ENCODE data around the gene STK38.
A peak's percentile ranks its signal among the peaks of the same experiment; 100 is the strongest.
"Not testable (repeated sequence)": the region's sequence is repeated elsewhere in the genome, so short reads cannot be mapped to it uniquely, and the experiment has no call there.

STK38 gene

GRCh38 chr6:36517408-36517807 is 29.9 kb downstream of the STK38 start:
- no peak for DNase-seq

- no peak for DNase-seq
Measured at GRCh38 chr6:36516988-36517387, 30.3 kb downstream of the STK38 start.

- DNase-seq: no peak
Measured at GRCh38 chr6:36516559-36516958, 30.7 kb downstream of the STK38 start.

GRCh38 chr6:36515844-36516243 is 31.4 kb downstream of the STK38 start:
- DNase-seq: no peak

- peak; percentile 14 for DNase-seq
Measured at GRCh38 chr6:36514554-36515456, 32.5 kb downstream of the STK38 start.

GRCh38 chr6:36510365-36510764 is 36.9 kb downstream of the STK38 start:
- no peak for DNase-seq

GRCh38 chr6:36508532-36508931 is 38.7 kb downstream of the STK38 start:
- DNase-seq: no peak

- DNase-seq: no peak
Measured at GRCh38 chr6:36506611-36507010, 40.7 kb downstream of the STK38 start.

- DNase-seq: no peak
Measured at GRCh38 chr6:36505744-36506534, 41.3 kb downstream of the STK38 start.

GRCh38 chr6:36504982-36505381 is 42.3 kb downstream of the STK38 start:
- DNase-seq: no peak

GRCh38 chr6:36504181-36504580 is 43.1 kb downstream of the STK38 start:
- DNase-seq: no peak

GRCh38 chr6:36501686-36502085 is 45.6 kb downstream of the STK38 start:
- no peak for DNase-seq

- no peak for DNase-seq
Measured at GRCh38 chr6:36499918-36500317, 47.4 kb downstream of the STK38 start.

GRCh38 chr6:36495086-36495485 is 52.2 kb downstream of the STK38 start:
- DNase-seq: no peak

- no peak for DNase-seq
Measured at GRCh38 chr6:36493859-36494258, 53.4 kb downstream of the STK38 start.

- no peak for DNase-seq
Measured at GRCh38 chr6:36493319-36493718, 54.0 kb downstream of the STK38 start.

GRCh38 chr6:36492621-36493020 is 54.7 kb downstream of the STK38 start:
- no peak for DNase-seq

- DNase-seq: no peak
Measured at GRCh38 chr6:36492092-36492491, 55.2 kb downstream of the STK38 start.

GRCh38 chr6:36491378-36491965 is 55.8 kb downstream of the STK38 start:
- DNase-seq: no peak

GRCh38 chr6:36489426-36489825 is 57.9 kb downstream of the STK38 start:
- DNase-seq: no peak

GRCh38 chr6:36488221-36488620 is 59.1 kb downstream of the STK38 start:
- no peak for DNase-seq

GRCh38 chr6:36487698-36488097 is 59.6 kb downstream of the STK38 start:
- DNase-seq: no peak

- DNase-seq: no peak
Measured at GRCh38 chr6:36484736-36485135, 62.5 kb downstream of the STK38 start.

- not testable (repeated sequence) for DNase-seq
Measured at GRCh38 chr6:36483326-36483725, 64.0 kb downstream of the STK38 start.
